ENCODE measurements around the gene STOX1. TPM values are rescaled to one million over a fixed set of nuclear protein-coding genes. Genes with fewer than 3 reads are reported as not detected.

STOX1 gene
- polyA plus RNA-seq, 1 donor (not counting 4 experiments of a cell fraction or from before 2014, with no cell fraction given), result 0.14 TPM

GRCh38 chr10:68901105-68901927, 74.0 kb downstream of the STOX1 start, which contains the start of gene DDX50:
TSS of gene DDX50 (plus strand) at chr10:68901315. CDS start at chr10:68901385, 70 bp downstream.
- Histone ChIP-seq H3K4me3 (ENCODE audit: control insufficient read depth in 2 of 3, extremely low read depth in 1 of 3, insufficient read depth in 2 of 3, low read depth in 1 of 3, low read length in 3 of 3) (peak within 1 kb of the TSS; percentile 85 to 96 (median 94)), H3K27me3 (ENCODE audit: control insufficient read depth, extremely low read depth, insufficient read depth, low read length) (no peaks in the 10 kb centered on the region), H3K27ac (ENCODE audit: control insufficient read depth, insufficient read depth, low read length) (peak within 1 kb of the TSS; percentile 94), H3K79me2 (ENCODE audit: control insufficient read depth, insufficient read depth, low read length) (peaks cover 43% of the 10 kb centered on the region), H2AFZ (ENCODE audit: control insufficient read depth, low read length) (peak within 1 kb of the TSS; percentile 99), H4K20me1 (ENCODE audit: control insufficient read depth, extremely low read depth, insufficient read depth, low read length) (no peaks in the 10 kb centered on the region), H3K36me3 (ENCODE audit: control insufficient read depth in 2 of 2, extremely low read depth in 1 of 2, insufficient read depth in 2 of 2, low read length in 2 of 2) (peaks cover 3 to 4% of the 10 kb centered on the region in 2 experiments), H3K9me3 (ENCODE audit: control insufficient read depth, low read depth, low read length) (no peaks in the 10 kb centered on the region), H3K4me1 (ENCODE audit: control insufficient read depth, extremely low read depth, insufficient read depth, low read length) (peaks cover 10% of the 10 kb centered on the region), H3K4me2 (ENCODE audit: control insufficient read depth, extremely low read depth, insufficient read depth, low read depth, low read length) (peak within 1 kb of the TSS; percentile 93), H3K9me1 (ENCODE audit: control insufficient read depth, extremely low read depth, insufficient read depth, low read length) (no peaks in the 10 kb centered on the region), H3K9ac (ENCODE audit: control insufficient read depth, extremely low read depth, insufficient read depth, low read length) (peak within 1 kb of the TSS; percentile 95)
- DNase-seq (ENCODE audit: low read depth, low spot score) (peak; percentile 93), FAIRE-seq (peak; percentile 67)
- dilution Hi-C loops (cut with MboI; ENCODE audit: extremely low pct_ligation_motif_present, low sequenced_read_pairs), result no loop called here
- TF ChIP-seq CTCF (optimal IDR thresholded peaks at IDR 0.05 in 1 of 3, IDR thresholded peaks at IDR 0.05 in 1 of 3, conservative IDR thresholded peaks at IDR 0.05 in 1 of 3; ENCODE audit: extremely low read depth in 1 of 3, insufficient read depth in 2 of 3, low read length in 3 of 3) (no peak), EZH2 (IDR thresholded peaks at IDR 0.05; ENCODE audit: low read length) (no peak)

GRCh38 chr10:68902382-68902781, 75.1 kb downstream of the STOX1 start:
- FAIRE-seq, result no peak
- dilution Hi-C loops (cut with MboI; ENCODE audit: extremely low pct_ligation_motif_present, low sequenced_read_pairs), result no loop called here
- H3K4me2 ChIP-seq (ENCODE audit: control insufficient read depth, extremely low read depth, insufficient read depth, low read depth, low read length), result peak overlapping the region; percentile 93
- H2AFZ ChIP-seq (ENCODE audit: control insufficient read depth, low read length), result no peak overlapping the region
- H3K9ac ChIP-seq (ENCODE audit: control insufficient read depth, extremely low read depth, insufficient read depth, low read length), result peak overlapping the region; percentile 95
- peak overlapping the region; percentile 85 to 96 (median 94) for H3K4me3 ChIP-seq (ENCODE audit: control insufficient read depth in 2 of 3, extremely low read depth in 1 of 3, insufficient read depth in 2 of 3, low read depth in 1 of 3, low read length in 3 of 3)
- H3K4me1 ChIP-seq (ENCODE audit: control insufficient read depth, extremely low read depth, insufficient read depth, low read length), result peaks cover 10% of the 10 kb centered on the region
- TF ChIP-seq EZH2 (IDR thresholded peaks at IDR 0.05; ENCODE audit: low read length), result no peak
- TF ChIP-seq CTCF (optimal IDR thresholded peaks at IDR 0.05 in 1 of 3, IDR thresholded peaks at IDR 0.05 in 1 of 3, conservative IDR thresholded peaks at IDR 0.05 in 1 of 3; ENCODE audit: extremely low read depth in 1 of 3, insufficient read depth in 2 of 3, low read length in 3 of 3), result no peak
- H3K27ac ChIP-seq (ENCODE audit: control insufficient read depth, insufficient read depth, low read length), result no peak overlapping the region
- peaks cover 50% of the 10 kb centered on the region for H3K79me2 ChIP-seq (ENCODE audit: control insufficient read depth, insufficient read depth, low read length)
- H3K9me3 ChIP-seq (ENCODE audit: control insufficient read depth, low read depth, low read length), result no peaks in the 10 kb centered on the region
- peaks cover 3 to 6% of the 10 kb centered on the region in 2 experiments for H3K36me3 ChIP-seq (ENCODE audit: control insufficient read depth in 2 of 2, extremely low read depth in 1 of 2, insufficient read depth in 2 of 2, low read length in 2 of 2)
- no peaks in the 10 kb centered on the region for H3K9me1 ChIP-seq (ENCODE audit: control insufficient read depth, extremely low read depth, insufficient read depth, low read length)
- H4K20me1 ChIP-seq (ENCODE audit: control insufficient read depth, extremely low read depth, insufficient read depth, low read length), result no peaks in the 10 kb centered on the region
- DNase-seq (ENCODE audit: low read depth, low spot score), result no peak
- H3K27me3 ChIP-seq (ENCODE audit: control insufficient read depth, extremely low read depth, insufficient read depth, low read length), result no peaks in the 10 kb centered on the region

All from keratinocyte (primary cell).